Fibroblast of skin of left biceps (primary cell): Measurements from ENCODE around the gene CTU2.
"Not testable (repeated sequence)": the region's sequence is repeated elsewhere in the genome, so short reads cannot be mapped to it uniquely, and the experiment has no call there.

Experiments
- DNase-seq, 2 experiments: peaks; one replicate each; pipeline ENCODE4 v3.0.0-alpha.2; 2013; ENCODE audit warnings: low read depth in 2 of 2

Gene CTU2

GRCh38 chr16:88706229-88706964 lies at the start of gene CTU2, which contains the start of gene RNF166:
CTU2 (plus strand) TSS chr16:88706503; CDS start chr16:88706531, 28 bp downstream.
RNF166 (minus strand) TSS chr16:88706408; CDS start chr16:88706325, 83 bp downstream.
- DNase-seq = peak; percentile 60 to 63

DNA sequence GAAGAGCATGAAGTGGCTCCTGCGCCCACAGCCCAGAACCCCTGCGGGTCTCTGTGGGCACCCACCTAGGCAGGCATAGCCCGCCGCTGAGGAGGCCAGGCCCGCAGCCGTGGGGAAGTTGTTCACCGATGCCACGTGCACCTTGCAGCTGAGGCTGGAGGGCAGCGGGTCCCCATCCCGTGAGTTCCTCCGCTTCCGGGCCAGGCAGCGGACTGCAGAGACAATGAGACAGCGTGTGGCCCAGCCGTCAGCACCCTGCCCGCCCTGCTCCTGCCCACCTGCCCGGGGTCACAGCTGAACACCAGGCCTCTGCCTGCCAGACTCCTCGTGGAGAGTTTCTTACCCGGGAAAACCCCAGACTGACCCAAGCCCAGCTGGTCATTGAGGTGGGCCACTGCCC lies 48.9 kb upstream of the CTU2 start:
- DNase-seq = no peak

DNA sequence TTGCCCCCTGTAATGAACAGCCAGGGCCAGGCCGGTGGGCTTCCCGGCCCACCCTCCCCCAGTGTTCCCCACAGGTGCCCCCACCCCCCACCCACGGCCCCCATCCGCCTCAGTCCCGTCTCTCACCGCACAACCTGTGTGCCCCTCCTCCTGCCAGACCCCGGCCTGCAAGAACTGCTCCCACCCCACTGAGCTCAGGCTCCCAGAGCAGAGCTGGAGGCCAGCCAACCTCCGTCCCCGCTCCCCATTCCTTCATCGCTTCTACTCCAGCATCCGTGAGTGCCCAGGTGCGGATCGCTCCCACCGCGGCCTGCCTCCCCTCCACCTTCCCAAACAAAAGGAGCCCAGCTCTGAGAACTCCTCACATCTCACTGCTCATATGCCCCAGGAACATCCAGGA lies 47.6 kb upstream of the CTU2 start:
- DNase-seq = no peak

DNA sequence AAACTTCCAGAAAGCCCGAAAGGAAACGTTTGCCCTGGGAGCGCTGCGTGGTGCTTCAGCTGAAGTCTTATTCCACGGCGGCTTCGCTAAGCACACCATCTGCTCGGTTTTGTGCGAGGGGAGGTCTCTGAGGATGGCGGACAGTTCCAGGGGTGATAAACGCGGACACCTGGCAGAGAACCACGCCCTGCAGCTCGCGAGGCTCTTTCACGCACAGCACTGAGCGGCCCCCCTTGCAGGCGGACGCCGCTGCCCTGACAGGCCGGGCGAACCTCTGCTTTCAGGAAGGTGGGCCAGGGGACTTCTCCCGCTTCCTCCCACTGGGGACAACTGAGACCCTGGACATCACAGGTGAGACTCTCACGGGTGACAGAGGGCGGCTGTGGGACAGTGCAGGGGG lies 47.1 kb upstream of the CTU2 start:
- no peak for DNase-seq

DNA sequence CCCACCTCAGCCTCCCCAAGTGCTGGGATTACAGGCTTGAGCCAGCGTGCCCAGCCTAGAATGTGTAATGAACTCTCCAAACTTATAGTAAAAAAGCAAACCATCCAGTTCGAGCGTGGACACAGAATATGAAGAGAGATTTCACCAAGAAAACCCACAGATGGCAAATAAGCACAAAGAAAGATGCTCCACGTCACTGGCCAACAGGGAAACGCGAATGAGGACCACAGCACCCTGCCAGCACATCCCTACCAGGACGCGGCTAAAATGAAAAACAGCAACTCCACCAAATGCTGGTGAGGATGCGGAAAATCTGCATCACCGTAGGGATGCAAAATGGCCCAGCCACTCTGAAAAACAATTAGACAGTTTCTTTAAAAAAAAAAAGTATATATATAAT lies 44.8 kb upstream of the CTU2 start:
- DNase-seq = no peak

GRCh38 chr16:88662222-88662842 lies 44.0 kb upstream of the CTU2 start:
- no peak for DNase-seq

GRCh38 chr16:88662843-88663606 lies 43.3 kb upstream of the CTU2 start, which contains the start of gene MVD:
MVD (minus strand) TSS chr16:88663091; CDS start chr16:88663080, 11 bp downstream.
- DNase-seq = peak; percentile 88 to 90

GRCh38 chr16:88665148-88665547 lies 41.2 kb upstream of the CTU2 start:
- DNase-seq = no peak

GRCh38 chr16:88665570-88665969 lies 40.7 kb upstream of the CTU2 start:
- no peak for DNase-seq

GRCh38 chr16:88667461-88667860 lies 38.8 kb upstream of the CTU2 start:
- DNase-seq = no peak

- DNase-seq = not testable (repeated sequence)
Measured at GRCh38 chr16:88669493-88669892, 36.8 kb upstream of the CTU2 start.

DNA sequence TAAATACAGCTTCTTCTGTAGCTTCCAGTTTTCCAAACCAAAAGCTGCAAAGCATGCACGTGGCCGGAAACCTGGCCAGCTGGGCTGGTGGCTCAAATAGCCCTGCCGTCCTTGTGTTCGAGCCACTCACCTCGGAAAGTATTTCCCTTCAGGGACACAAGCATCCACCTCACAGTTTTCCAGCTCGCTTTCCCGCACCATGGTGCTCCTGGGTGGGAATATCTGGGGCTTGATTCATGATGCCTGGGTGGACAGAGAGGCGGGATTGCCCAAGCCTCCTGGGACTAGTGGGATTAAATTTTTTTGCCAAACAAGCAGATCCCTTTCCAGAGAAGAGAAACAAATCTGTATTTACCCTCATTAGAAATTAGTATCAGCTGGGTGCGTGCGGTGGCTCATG lies 36.3 kb upstream of the CTU2 start:
- DNase-seq = no peak

DNA sequence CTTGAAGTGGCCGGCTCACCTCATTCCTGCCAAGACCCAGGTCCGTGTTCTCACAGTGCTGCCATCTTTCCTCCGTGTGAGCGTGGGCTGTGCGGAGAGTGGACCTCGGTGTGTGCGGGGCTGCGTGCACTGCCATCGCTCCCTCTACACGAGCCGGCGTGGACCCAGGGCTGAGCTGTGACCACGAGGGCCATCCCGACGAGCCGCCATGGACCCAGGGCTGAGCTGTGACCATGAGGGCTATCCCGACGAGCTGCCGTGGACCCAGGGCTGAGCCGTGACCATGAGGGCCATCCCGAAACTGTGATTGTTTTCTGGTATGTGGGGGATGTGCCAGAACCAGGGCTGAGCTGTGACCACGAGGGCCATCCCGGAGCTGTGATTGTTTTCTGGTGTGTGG lies 34.5 kb upstream of the CTU2 start:
- DNase-seq = no peak

DNA sequence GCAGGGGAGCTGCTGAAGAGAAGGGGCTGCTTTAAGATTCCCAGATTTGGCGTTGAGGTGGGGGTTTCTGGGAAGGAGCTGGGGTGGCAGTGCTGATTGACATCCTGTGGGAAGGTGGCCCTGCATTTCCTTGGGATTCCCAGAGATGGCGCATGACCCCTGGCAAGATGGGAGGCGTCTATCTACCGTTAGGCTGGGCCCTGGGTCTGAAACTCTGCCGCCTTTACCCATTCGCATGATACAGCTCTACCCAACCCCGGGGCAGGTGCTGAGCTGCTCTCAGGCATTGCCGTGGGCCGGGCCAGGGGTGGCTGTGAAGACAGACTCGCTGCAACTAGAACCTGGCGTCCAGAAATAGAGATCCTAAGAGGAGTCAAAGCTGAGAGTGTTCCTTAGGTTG lies 33.5 kb upstream of the CTU2 start:
- DNase-seq = no peak

DNA sequence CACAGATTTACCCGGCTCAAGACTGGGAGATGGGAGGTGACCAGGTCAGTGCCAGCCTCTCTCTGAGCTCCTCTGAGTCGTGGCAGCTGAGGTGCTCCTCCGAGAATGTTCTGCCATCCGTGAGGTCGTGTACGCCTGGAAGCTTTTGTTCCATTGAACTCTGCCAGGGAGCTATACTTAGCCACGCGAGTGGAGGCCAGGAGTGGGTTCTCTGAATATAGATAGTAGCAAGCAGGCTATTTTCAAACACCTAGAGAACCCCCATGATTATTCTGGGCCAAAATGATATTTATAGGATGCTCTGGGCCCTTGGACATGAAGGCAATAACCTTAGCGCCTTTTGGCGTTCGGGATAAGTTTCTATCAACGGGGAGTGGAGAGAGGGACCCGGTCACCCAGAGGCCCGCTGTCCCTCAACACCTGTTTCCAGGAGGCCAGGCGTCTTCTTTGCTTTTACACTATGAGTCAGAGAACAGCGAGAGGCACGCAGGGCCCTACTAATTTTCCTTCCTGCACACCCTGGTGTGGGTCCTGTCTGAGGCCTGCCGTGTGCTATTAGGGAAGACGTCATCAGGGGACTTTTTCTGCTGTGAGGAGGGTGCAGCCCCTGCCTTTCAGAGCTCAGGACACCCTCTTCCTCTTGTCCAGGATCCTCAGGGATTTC lies 32.5 kb upstream of the CTU2 start:
- no peak for DNase-seq

DNA sequence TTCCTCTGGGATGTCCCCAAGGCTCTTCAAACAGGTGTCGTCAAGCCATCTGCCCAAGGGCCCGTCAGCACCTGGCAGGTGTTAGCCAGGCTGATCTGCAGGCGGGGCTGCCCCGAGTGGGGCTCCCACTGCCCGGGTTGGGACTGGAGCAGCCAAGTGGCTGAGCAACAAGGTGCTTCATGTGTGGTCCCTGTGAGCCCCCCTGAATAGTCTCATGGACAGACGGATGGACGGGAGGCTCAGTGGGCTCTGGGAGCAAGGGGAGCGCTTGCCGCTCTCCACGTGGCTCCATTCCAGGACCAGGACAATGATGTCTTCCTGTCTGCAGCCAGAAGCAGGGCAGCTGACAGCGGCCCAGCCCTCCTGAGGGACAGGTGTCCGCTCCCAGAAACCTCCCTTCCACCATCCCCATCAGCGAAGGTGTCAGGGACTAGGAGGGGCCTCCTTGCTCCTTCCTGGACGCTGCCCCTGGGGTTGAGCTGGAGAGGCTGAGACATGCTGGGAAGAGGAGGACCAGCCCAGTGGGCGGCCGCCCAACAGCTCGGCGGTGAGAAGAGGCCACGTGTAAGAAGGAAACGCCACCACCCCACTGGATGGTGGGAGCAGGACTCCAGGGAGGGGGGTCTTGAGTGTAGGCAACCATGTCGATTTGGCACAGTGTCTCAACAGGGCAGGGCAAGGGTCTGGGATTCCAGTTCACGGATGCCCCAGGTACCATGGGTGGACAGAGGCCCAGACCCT lies 29.6 kb upstream of the CTU2 start:
- DNase-seq = no peak

DNA sequence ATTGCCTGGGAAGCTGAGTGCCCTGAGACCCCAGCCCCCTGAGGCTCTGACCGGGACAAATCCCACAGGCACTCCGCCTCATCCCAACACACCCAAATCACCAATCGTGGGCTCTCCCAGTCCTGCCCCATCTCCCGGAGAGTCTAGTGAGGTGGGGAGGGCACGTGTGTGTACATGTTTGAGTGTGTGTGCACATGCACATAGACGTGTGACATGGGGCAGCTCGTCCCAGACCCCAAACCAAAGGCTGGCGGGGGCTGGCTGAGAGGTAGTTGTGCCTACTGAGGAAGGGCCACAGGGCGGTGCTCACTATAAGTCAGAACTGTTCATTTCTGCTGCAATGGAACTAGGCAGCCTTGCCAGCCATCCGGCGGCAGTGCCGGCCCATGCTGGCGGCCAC lies 28.6 kb upstream of the CTU2 start:
- no peak for DNase-seq

DNA sequence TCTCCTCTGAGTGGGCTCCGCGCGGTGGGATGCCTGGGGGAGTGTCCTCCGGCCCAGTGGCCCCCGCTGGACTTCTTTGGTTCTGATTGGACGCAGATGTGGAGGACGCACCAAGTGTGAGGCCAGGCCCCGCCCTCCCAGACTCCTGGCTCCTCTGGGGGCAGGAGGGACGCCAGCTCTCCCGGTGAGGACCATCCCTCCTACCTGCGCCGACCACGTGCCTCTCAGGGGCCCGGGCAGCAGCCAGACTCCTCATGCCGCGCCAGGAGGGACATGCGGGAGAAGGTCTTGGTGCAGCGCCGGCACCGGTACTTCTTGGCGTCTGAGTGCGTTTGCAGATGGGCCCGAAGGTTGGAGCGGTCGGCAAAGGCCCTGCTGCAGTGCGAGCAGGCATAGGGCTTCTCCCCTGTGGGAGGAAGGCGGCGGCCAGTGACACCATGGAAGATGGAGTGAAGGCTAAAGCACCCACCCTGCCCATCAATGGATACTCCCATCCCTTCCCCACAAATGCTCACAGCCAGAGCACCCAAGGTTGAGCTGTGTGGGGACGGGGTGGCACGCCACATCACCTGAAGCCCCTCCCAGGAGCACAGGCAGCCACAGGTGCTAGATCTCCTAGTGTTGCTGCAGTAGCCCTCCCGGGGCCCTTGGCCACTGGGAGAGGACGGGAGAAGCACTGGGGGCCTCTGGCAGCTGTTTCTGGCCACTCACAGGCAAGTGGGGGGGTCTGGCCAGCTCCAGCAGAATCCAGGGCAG lies 27.9 kb upstream of the CTU2 start:
- no peak for DNase-seq

GRCh38 chr16:88680554-88681083 lies 25.7 kb upstream of the CTU2 start:
- DNase-seq = no peak

- no peak for DNase-seq
Measured at GRCh38 chr16:88681084-88681680, 25.1 kb upstream of the CTU2 start.
